Psoas muscle (tissue), 8 donors: ENCODE results near the gene KCNG2. TPM values are rescaled to one million over a fixed set of nuclear protein-coding genes. Genes with fewer than 3 reads are reported as not detected.
A peak's percentile ranks its signal among the peaks of the same experiment; 100 is the strongest.

Source experiments
- ATAC-seq, 4 donors: fragments of 200-7000 bp; cut with Tn5 transposase; one replicate each; pipeline ENCODE4 v1.9.1; 2020; ENCODE audit warnings: moderate library complexity in 3 of 4, mild to moderate bottlenecking in 2 of 4
- DNase-seq, 2 donors: peaks; one replicate each; pipeline ENCODE4 v3.0.0-alpha.2; 2020
- H3K27ac ChIP-seq: fragments of 200-600 bp; one replicate; pipeline ENCODE4 v1.8.0; 2022
- H3K27me3 ChIP-seq, 3 donors: fragments of 200-600 bp in 1 of 3; one replicate each; pipeline versions ENCODE4 v1.6.1 to v1.8.0; 2013 to 2022; ENCODE audit warnings: low read length in 2 of 3, mild to moderate bottlenecking in 2 of 3, moderate library complexity in 1 of 3; ENCODE audit not compliant: insufficient read depth in 3 of 3
- H3K36me3 ChIP-seq, 2 donors: fragments of 200-600 bp in 1 of 2; one replicate each; pipeline versions ENCODE4 v1.6.1 to v1.8.0; 2013 to 2022; ENCODE audit warnings: low read depth in 1 of 2, mild to moderate bottlenecking in 1 of 2, moderate library complexity in 1 of 2; ENCODE audit not compliant: insufficient read depth in 1 of 2
- H3K4me1 ChIP-seq: fragments of 200-600 bp; one replicate; pipeline ENCODE4 v1.8.0; 2022
- H3K4me3 ChIP-seq: fragments of 200-600 bp; one replicate; pipeline ENCODE4 v1.8.0; 2022; ENCODE audit warnings: mild to moderate bottlenecking
- H3K9me3 ChIP-seq: fragments of 200-600 bp; one replicate; pipeline ENCODE4 v1.8.0; 2022
- CTCF ChIP-seq: fragments of 200-600 bp; IDR thresholded peaks from one replicate; pipeline ENCODE4 v1.8.0; 2022; ENCODE audit warnings: antibody characterized with exemption
- WGBS, 3 donors: extraction: QIAGEN DNeasy Blood & Tissue Kit; methylation state at CpG; one replicate each; pipeline versions ENCODE4 v1.1.6 to v1.1.7; 2013; 5-methylcytosine and 5-hydroxymethylcytosine counted together
- intact Hi-C, 2 donors: fragments of 100-400 bp; cut with DNase I; formaldehyde crosslinking; loops; one replicate each; pipeline versions ENCODE4 v1.11.0 to v1.14.2; 2022
- polyA plus RNA-seq, 3 donors: library from polyadenylated mRNA; stranded (reverse); fragments of 200-250 nt; gene quantifications; one replicate each; pipeline ENCODE4 v1.2.3, GENCODE V29; 2013
- total RNA-seq, 4 donors: library from RNA; stranded (reverse); fragmentation: NEBNext Ultra II Directional in 2 of 4; extraction: Animal tissue kit (Norgen Biotek cat#: 25700) in 2 of 4; gene quantifications; one replicate each; pipeline versions ENCODE4 v1.2.1 to v1.2.4, GENCODE V29; 2021 to 2023
- donor health status: healthy with polysubstance abuse.
- donor health status: DM: no; HTN: no; CAD: no; lungs with moderate emphysema.
- donor health status: Bipolar disorder and iron deficiency.
- donor health status: healthy.
- donor health status: DM: yes; HTN: yes; CAD: no.
- donor health status: DM: no; HTN: no; CAD: no.
- donor health status: DM: no; HTN: no; CAD: no.
- donor health status: DM: yes; HTN: yes; CAD: no.

The KCNG2 gene
- total and polyA plus RNA-seq, 7 donors: 0.04 to 0.54 (median 0.27) TPM; not detected in 2

- Histone ChIP-seq H3K36me3 (peaks cover 0 to 39% of the 10 kb centered on the region in 2 donors), H3K4me3 (no peak overlapping the region), H3K27ac (no peak overlapping the region), H3K9me3 (no peaks in the 10 kb centered on the region), H3K27me3 (no peaks in the 10 kb centered on the region), H3K4me1 (peaks cover 4% of the 10 kb centered on the region)
- WGBS, 3 donors: 95 to 98% (median 96%) methylated on average over 28 of the region's 28 CpGs
- no peak for ATAC-seq
- peak in 1 of 2 donors; percentile 49 for DNase-seq
- no peak for TF ChIP-seq CTCF
- intact Hi-C loops: no loop called here
These were observed 119.6 kb downstream of the KCNG2 start for GRCh38 chr18:79917169-79917852.

GRCh38 chr18:79917853-79918614 lies 120.3 kb downstream of the KCNG2 start:
- ATAC-seq (peak in 1 of 4 donors; percentile 4), DNase-seq (peak in 1 of 2 donors; percentile 23)
- H3K27me3 ChIP-seq: no peaks in the 10 kb centered on the region
- no peak overlapping the region for H3K4me3 ChIP-seq
- H3K9me3 ChIP-seq: no peaks in the 10 kb centered on the region
- peaks cover 0 to 38% of the 10 kb centered on the region in 2 donors for H3K36me3 ChIP-seq
- no peak for TF ChIP-seq CTCF
- H3K27ac ChIP-seq: no peak overlapping the region
- intact Hi-C loops: no loop called here
- WGBS, 3 donors: 93 to 96% (median 96%) methylated on average over 23 to 25 of the region's 25 CpGs
- H3K4me1 ChIP-seq: no peaks in the 10 kb centered on the region

- DNase-seq (peak in 1 of 2 donors; percentile 44), ATAC-seq (no peak)
- 95 to 97% (median 96%) methylated on average over 15 to 20 of the region's 20 CpGs for WGBS, 3 donors
- Histone ChIP-seq H3K27me3 (no peaks in the 10 kb centered on the region), H3K4me3 (no peak overlapping the region), H3K27ac (no peak overlapping the region), H3K9me3 (no peaks in the 10 kb centered on the region), H3K36me3 (peaks cover 0 to 35% of the 10 kb centered on the region in 2 donors), H3K4me1 (no peaks in the 10 kb centered on the region)
- intact Hi-C loops: no loop called here
- TF ChIP-seq CTCF: no peak
These were observed 120.9 kb downstream of the KCNG2 start for GRCh38 chr18:79918615-79919011.

GRCh38 chr18:79919089-79919488 lies 121.4 kb downstream of the KCNG2 start:
- Histone ChIP-seq H3K4me1 (no peaks in the 10 kb centered on the region), H3K4me3 (no peak overlapping the region), H3K36me3 (peaks cover 0 to 40% of the 10 kb centered on the region in 2 donors), H3K9me3 (no peaks in the 10 kb centered on the region), H3K27me3 (no peaks in the 10 kb centered on the region), H3K27ac (no peak overlapping the region)
- intact Hi-C loops: no loop called here
- WGBS, 3 donors: 96 to 97% (median 96%) methylated on average over 19 of the region's 19 CpGs
- ATAC-seq (no peak), DNase-seq (peak in 1 of 2 donors; percentile 42)
- no peak for TF ChIP-seq CTCF
